GM13976 (cell line): ENCODE results near the gene DSPP.

Source experiments
- DNase-seq: peaks from one replicate; pipeline ENCODE4 v3.0.0; 2012; ENCODE audit warnings: low spot score
- CTCF ChIP-seq: IDR thresholded peaks from 2 replicates; pipeline ENCODE4 v1.5.1; 2012; ENCODE audit warnings: borderline replicate concordance, mild to moderate bottlenecking; ENCODE audit not compliant: insufficient read depth; ENCODE audit errors: extremely low read depth, missing control alignments, control extremely low read depth
- in situ Hi-C: fragments of 300-500 bp; cut with MboI; formaldehyde crosslinking; loops from one replicate; pipeline ENCODE4 v1.12.0; 2022; ENCODE audit warnings: low sequenced_read_pairs, mixed read lengths, inconsistent platforms; ENCODE audit not compliant: unreplicated experiment

Gene DSPP

DNA sequence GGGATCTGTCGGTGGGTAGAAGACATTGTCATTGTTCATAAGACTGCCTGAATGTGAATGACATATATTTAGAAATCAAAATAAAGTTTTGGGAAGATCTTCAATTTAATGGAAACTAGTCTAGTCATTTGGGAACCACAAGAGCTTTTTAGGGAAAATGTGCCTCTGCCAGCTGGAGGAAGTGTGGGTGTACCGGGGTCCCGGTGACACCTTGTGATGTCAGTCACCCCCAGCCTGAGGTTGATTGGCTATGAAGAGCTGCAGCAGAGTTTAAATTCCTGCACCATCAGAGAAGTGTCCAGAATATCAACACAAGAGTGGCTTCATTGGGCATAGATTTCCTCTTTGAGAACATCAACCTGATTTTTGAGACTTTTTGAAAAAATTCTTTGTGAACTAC is 41.7 kb downstream of the DSPP start, which contains the start of gene DMP1:
TSS of gene DMP1 (plus strand) at position 301 of the 400 bp plus-strand sequence. CDS start 6,213 bp downstream, outside the sequence.
- no peak for DNase-seq
- in situ Hi-C loops, result no loop called here
- no peak for TF ChIP-seq CTCF

DNA sequence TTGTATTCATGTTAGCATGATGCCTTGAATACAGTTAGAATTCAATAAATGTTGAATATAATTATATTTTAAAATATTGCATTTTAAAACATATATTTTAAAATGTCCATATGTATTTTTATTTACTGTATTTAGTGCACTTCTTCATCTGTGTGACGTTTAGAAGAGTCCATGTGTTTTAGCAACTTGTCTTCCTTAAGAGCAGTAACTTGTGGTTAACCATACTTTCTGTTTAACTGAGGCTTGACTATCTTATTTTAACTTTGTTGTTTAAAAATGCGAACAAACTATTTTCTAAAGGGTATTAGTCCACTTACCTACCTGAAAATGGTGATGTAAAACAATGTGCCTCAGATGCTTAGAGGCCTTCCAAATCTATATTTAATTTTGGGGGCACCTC is 42.6 kb downstream of the DSPP start:
- in situ Hi-C loops, result no loop called here
- no peak for TF ChIP-seq CTCF
- DNase-seq, result no peak

DNA sequence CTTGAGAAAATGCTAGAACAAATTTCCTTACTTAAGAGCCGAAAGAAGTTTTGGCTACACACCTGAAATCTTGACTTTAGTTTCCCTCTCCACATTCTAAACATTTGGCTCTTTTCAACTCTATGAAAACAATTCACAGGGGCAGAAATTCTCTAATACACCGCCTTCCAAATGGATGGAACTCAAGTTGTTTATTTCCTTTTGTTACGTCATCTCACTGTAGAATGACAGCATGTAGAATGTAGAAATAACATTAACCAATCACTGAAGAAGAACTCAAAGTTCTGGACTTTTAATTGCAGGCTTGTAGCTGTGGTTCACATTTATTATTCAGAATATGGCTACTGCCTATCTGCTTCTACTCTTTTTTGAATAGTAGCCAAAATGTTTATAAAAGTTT is 43.6 kb downstream of the DSPP start:
- in situ Hi-C loops, result no loop called here
- DNase-seq, result no peak
- no peak for TF ChIP-seq CTCF

- DNase-seq, result no peak
- no peak for TF ChIP-seq CTCF
- in situ Hi-C loops, result no loop called here
Measured at GRCh38 chr4:87654487-87655044, 46.2 kb downstream of the DSPP start.

DNA sequence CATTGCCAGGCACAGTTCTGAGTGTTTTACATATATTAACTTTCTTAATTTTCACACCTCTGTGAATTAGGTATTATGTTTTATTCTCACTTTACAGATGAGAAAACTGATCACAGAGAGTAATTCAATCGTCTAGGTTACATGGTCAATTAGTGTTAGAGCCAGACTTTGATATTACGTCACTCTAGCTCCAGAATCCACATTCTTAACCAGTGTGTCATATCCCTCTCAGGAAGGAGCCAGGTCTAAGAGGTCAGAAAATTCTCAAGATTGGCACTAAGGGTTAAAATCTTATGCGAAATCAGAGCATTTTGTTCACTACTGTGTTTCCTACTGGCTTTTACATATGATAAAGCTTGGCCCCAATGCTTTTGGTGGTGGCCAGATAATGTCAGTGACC is 49.2 kb downstream of the DSPP start:
- TF ChIP-seq CTCF, result no peak
- in situ Hi-C loops, result no loop called here
- DNase-seq, result no peak

DNA sequence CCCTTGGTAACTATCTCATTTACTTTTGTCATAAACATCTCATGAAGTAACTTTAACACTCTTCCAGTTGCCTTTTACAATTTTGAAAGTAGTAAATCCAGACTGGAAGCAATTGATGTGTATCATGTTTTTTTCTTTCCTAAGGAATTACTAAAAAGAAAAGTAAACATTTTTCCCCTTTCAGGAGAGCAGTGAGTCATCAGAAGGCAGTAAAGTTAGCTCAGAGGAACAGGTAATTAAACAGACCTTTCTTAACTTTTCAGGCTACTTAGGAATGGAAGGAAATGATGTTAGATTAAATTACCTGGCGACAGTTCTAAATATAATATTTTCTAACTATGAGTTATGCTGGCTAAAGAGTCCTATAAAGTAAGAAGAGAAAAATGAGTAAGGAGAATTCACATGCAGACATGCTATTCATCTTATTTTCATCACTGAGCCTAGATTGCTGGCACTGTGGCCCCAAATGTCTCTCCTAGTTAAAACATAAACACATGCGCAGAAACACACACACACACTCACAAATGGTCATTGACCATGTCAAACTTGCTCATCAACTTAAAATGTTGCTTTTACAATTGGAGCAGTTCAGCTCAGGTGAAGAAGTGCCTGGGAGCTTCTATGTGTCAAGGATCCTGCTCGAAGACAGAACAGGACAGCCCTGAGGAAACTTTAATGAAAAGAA is 51.1 kb downstream of the DSPP start:
- in situ Hi-C loops, result no loop called here
- DNase-seq, result no peak
- no peak for TF ChIP-seq CTCF
